Neural progenitor cell (in vitro differentiated cells): Measurements from ENCODE around the gene METTL9. TPM values are rescaled to one million over a fixed set of nuclear protein-coding genes. Genes with fewer than 3 reads are reported as not detected.

Experiments
- DNase-seq: peaks from one replicate; pipeline ENCODE4 v3.0.0-alpha.2; 2016; ENCODE audit warnings: low spot score
- H2AFZ ChIP-seq: fragments of 200-600 bp; sonication (generic); replicated peaks from 2 replicates; pipeline ENCODE4 v1.6.1; 2016; ENCODE audit warnings: antibody characterized with exemption
- H3F3A ChIP-seq: fragments of 200-600 bp; sonication (generic); 2 replicates; pipeline ENCODE4 v1.6.1; 2016; ENCODE audit warnings: antibody characterized with exemption, low read depth
- H3K27ac ChIP-seq: fragments of 200-600 bp; sonication (generic); 2 replicates; pipeline ENCODE4 v1.5.1; 2016; ENCODE audit warnings: mild to moderate bottlenecking
- H3K27me3 ChIP-seq: fragments of 200-600 bp; sonication (generic); 2 replicates; pipeline ENCODE4 v1.6.1; 2016; ENCODE audit warnings: mild to moderate bottlenecking, moderate library complexity
- H3K36me3 ChIP-seq: fragments of 200-600 bp; sonication (generic); 2 replicates; pipeline ENCODE4 v1.5.1; 2016
- H3K4me1 ChIP-seq: fragments of 200-600 bp; sonication (generic); 2 replicates; pipeline ENCODE4 v1.6.1; 2016; ENCODE audit warnings: mixed run types
- H3K4me2 ChIP-seq: fragments of 200-600 bp; sonication (generic); 2 replicates; pipeline ENCODE4 v1.6.1; 2016
- H3K4me3 ChIP-seq: fragments of 200-600 bp; sonication (generic); 2 replicates; pipeline ENCODE4 v1.5.1; 2016
- H3K79me2 ChIP-seq: fragments of 200-600 bp; sonication (generic); 2 replicates; pipeline ENCODE4 v1.6.1; 2016; ENCODE audit warnings: low read depth
- H3K9ac ChIP-seq: fragments of 200-600 bp; sonication (generic); 2 replicates; pipeline ENCODE4 v1.6.1; 2016
- H3K9me3 ChIP-seq: fragments of 200-600 bp; sonication (generic); 2 replicates; pipeline ENCODE4 v1.5.1; 2016; ENCODE audit warnings: low read depth
- H4K20me1 ChIP-seq: fragments of 200-600 bp; sonication (generic); 2 replicates; pipeline ENCODE4 v1.6.1; 2016; ENCODE audit warnings: low read depth
- H3K27ac Mint-ChIP-seq: 3 replicates; pipeline ENCODE4 v1.8.0; 2021; ENCODE audit warnings: mixed read lengths
- H3K27me3 Mint-ChIP-seq: 2 replicates; pipeline ENCODE4 v1.8.0; 2022; ENCODE audit warnings: low read depth, mild to moderate bottlenecking, inconsistent platforms, moderate library complexity, mixed read lengths; ENCODE audit not compliant: insufficient read depth
- H3K36me3 Mint-ChIP-seq: 3 replicates; pipeline ENCODE4 v1.8.0; 2021; ENCODE audit warnings: mixed read lengths
- H3K4me1 Mint-ChIP-seq: 3 replicates; pipeline ENCODE4 v1.8.0; 2021; ENCODE audit warnings: mixed read lengths
- H3K4me3 Mint-ChIP-seq: 3 replicates; pipeline ENCODE4 v1.8.0; 2021; ENCODE audit warnings: mild to moderate bottlenecking, moderate library complexity, mixed read lengths
- H3K9me3 Mint-ChIP-seq: 3 replicates; pipeline ENCODE4 v1.8.0; 2020; ENCODE audit warnings: mixed read lengths
- CTCF ChIP-seq: fragments of 200-600 bp; sonication (generic); IDR thresholded peaks from 2 replicates; pipeline ENCODE4 v1.5.1; 2017; ENCODE audit warnings: antibody characterized with exemption, mild to moderate bottlenecking
- EZH2 ChIP-seq: fragments of 200-600 bp; sonication (generic); IDR thresholded peaks from 2 replicates; pipeline ENCODE4 v1.6.1; 2017; ENCODE audit warnings: antibody characterized with exemption, mild to moderate bottlenecking, moderate library complexity
- EZH2phosphoT487 ChIP-seq: fragments of 200-600 bp; sonication (generic); IDR thresholded peaks from 2 replicates; pipeline ENCODE4 v1.6.1; 2017; ENCODE audit warnings: antibody characterized with exemption
- total RNA-seq: library from RNA; depleted of rRNA; stranded (reverse); fragments of >200 nt; gene quantifications from 2 replicates; pipeline ENCODE4 v1.2.3, GENCODE V29; 2015; ENCODE audit warnings: low replicate concordance

Gene METTL9
- total RNA-seq, 1 donor from 2014 or later: 329 TPM

DNA sequence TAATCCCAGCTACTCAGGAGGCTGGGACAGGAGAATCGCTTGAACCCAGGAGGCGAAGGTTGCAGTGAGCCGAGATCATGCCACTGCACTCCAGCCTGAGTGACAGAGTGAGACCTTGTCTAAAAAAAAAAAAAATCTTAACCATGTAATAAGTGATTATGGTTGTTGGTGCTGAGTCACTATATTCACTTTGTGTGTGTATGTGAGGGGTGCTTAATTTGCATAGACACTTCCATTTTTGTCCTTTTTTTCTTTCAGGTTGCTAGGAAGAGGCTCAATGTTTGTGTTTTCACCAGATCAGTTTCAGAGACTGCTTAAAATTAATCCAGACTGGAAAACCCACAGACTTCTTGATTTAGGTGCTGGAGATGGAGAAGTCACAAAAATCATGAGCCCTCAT lies 18.2 kb downstream of the METTL9 start:
- H3K9me3 Mint-ChIP-seq: no peaks in the 10 kb centered on the region
- no peak for DNase-seq
- H3K4me3 ChIP-seq: no peak overlapping the region
- no peaks in the 10 kb centered on the region for H3K27me3 ChIP-seq
- peaks cover 18% of the 10 kb centered on the region for H3K36me3 Mint-ChIP-seq
- H2AFZ ChIP-seq: no peak overlapping the region
- H3K79me2 ChIP-seq: peaks cover 60% of the 10 kb centered on the region
- peaks cover 2% of the 10 kb centered on the region for H3K36me3 ChIP-seq
- peaks cover 2% of the 10 kb centered on the region for H3F3A ChIP-seq
- H3K4me3 Mint-ChIP-seq: no peak overlapping the region
- H3K9me3 ChIP-seq: no peaks in the 10 kb centered on the region
- no peak overlapping the region for H3K4me2 ChIP-seq
- no peak overlapping the region for H3K27ac Mint-ChIP-seq
- no peak overlapping the region for H3K27ac ChIP-seq
- peaks cover 20% of the 10 kb centered on the region for H4K20me1 ChIP-seq
- peaks cover 3% of the 10 kb centered on the region for H3K4me1 Mint-ChIP-seq
- peaks cover 2% of the 10 kb centered on the region for H3K4me1 ChIP-seq
- no peaks in the 10 kb centered on the region for H3K27me3 Mint-ChIP-seq
- no peak overlapping the region for H3K9ac ChIP-seq
- TF ChIP-seq EZH2 (no peak), CTCF (no peak), EZH2phosphoT487 (no peak)

DNA sequence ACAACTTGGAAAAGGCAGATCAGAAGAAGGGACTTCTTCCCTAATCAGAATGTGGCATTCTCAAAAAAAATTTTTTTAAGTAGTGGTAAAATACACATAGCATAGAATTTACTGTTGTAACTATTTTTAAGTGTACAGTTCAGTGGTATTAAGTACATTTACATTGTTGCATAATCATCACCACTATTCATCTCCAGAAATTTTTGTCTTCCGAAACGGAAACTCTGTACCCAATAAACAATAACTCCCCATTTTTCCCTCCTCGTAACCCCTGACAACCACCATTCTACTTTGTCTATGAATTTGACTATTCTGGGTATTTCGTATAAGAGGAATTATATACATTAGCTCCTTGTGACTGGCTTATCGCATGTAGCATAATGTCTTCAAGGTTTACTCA lies 18.9 kb downstream of the METTL9 start:
- H3K79me2 ChIP-seq: peaks cover 54% of the 10 kb centered on the region
- Mint-ChIP-seq H3K9me3 (no peaks in the 10 kb centered on the region), H3K27ac (no peak overlapping the region), H3K27me3 (no peaks in the 10 kb centered on the region), H3K36me3 (peaks cover 16% of the 10 kb centered on the region), H3K4me1 (no peaks in the 10 kb centered on the region), H3K4me3 (no peak overlapping the region)
- no peak for TF ChIP-seq EZH2
- TF ChIP-seq CTCF: no peak
- TF ChIP-seq EZH2phosphoT487: no peak
- no peak overlapping the region for H3K4me3 ChIP-seq
- no peak overlapping the region for H3K9ac ChIP-seq
- H3K4me2 ChIP-seq: no peak overlapping the region
- no peaks in the 10 kb centered on the region for H3F3A ChIP-seq
- H2AFZ ChIP-seq: no peak overlapping the region
- H3K9me3 ChIP-seq: no peaks in the 10 kb centered on the region
- H3K27ac ChIP-seq: no peak overlapping the region
- no peak for DNase-seq
- H3K4me1 ChIP-seq: no peaks in the 10 kb centered on the region
- peaks cover 15% of the 10 kb centered on the region for H4K20me1 ChIP-seq
- H3K36me3 ChIP-seq: peaks cover 7% of the 10 kb centered on the region
- no peaks in the 10 kb centered on the region for H3K27me3 ChIP-seq

DNA sequence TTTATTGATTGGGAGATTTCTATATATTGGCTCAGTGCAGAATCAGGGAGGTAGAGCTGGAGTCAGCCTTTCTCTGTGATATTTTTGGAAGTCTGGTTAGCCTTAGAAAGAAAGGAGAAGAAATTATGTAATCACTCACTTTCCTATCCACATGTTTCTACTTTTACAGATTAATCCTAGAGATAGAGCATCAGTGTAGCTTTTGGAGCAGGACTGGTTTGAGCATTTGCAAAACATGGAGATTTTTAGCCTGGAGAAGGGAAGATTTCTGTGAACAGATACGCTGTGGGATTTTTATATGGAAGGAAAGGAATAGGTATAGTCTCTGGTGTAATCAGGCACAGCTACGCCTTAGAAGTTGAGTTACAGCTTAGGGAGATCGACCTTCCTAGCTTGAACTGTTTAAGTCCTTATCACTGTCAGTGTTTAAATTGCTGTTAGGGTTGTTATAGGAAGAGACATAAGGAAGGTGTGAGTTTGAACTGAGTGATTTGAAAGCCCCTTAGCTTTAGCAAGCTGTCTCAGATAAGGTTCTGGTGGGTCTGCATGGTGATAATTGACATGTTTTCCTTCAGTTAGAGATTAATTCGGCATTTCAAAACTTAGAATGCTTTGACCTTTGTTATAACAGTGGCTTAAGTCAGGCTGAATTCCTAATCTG lies 20.5 kb downstream of the METTL9 start:
- no peak overlapping the region for H2AFZ ChIP-seq
- H3K9ac ChIP-seq: no peak overlapping the region
- no peak overlapping the region for H3K4me3 ChIP-seq
- no peak overlapping the region for H3K4me2 ChIP-seq
- peaks cover 38% of the 10 kb centered on the region for H3K79me2 ChIP-seq
- H3K27ac Mint-ChIP-seq: peak overlapping the region; percentile 33
- no peaks in the 10 kb centered on the region for H3K4me1 ChIP-seq
- no peaks in the 10 kb centered on the region for H3K9me3 ChIP-seq
- H3K36me3 Mint-ChIP-seq: peaks cover 16% of the 10 kb centered on the region
- H3K4me1 Mint-ChIP-seq: no peaks in the 10 kb centered on the region
- H3F3A ChIP-seq: no peaks in the 10 kb centered on the region
- no peaks in the 10 kb centered on the region for H3K9me3 Mint-ChIP-seq
- TF ChIP-seq CTCF: no peak
- TF ChIP-seq EZH2phosphoT487: no peak
- TF ChIP-seq EZH2: no peak
- peaks cover 3% of the 10 kb centered on the region for H4K20me1 ChIP-seq
- H3K27me3 Mint-ChIP-seq: no peaks in the 10 kb centered on the region
- no peak overlapping the region for H3K27ac ChIP-seq
- no peak for DNase-seq
- H3K27me3 ChIP-seq: no peaks in the 10 kb centered on the region
- no peak overlapping the region for H3K4me3 Mint-ChIP-seq
- H3K36me3 ChIP-seq: peaks cover 8% of the 10 kb centered on the region
